K562 (cell line): ENCODE results near the gene RNF44. TPM values are rescaled to one million over a fixed set of nuclear protein-coding genes. Genes with fewer than 3 reads are reported as not detected.

Source experiments
- BRD9 ChIP-seq: fragments of 450-650 bp; IDR thresholded peaks from 2 replicates; pipeline ENCODE4 v1.6.1; 2018; ENCODE audit warnings: low read depth; ENCODE audit not compliant: partially characterized antibody
- CBX2 ChIP-seq: fragments of 200-600 bp; sonication (generic); IDR thresholded peaks from one replicate; pipeline ENCODE4 v1.6.1; 2012; ENCODE audit warnings: mild to moderate bottlenecking, low read length, inconsistent platforms; ENCODE audit not compliant: insufficient read depth, poor library complexity, severe bottlenecking
- CREBBP ChIP-seq: IDR thresholded peaks from one replicate; pipeline ENCODE4 v1.6.1; 2012; ENCODE audit warnings: low read depth, mild to moderate bottlenecking, control low read depth, inconsistent platforms, low read length
- ELF4 ChIP-seq: fragments of 450-650 bp; formaldehyde crosslinking; IDR thresholded peaks from 2 replicates; pipeline ENCODE4 v1.4.0; 2022; ENCODE audit warnings: missing genetic modification characterization
- FOXA3 ChIP-seq, 2 experiments: fragments of 450-650 bp in 1 of 2; sonication (generic) in 1 of 2; formaldehyde crosslinking; IDR thresholded peaks in 1 of 2; conservative IDR thresholded peaks in 1 of 2; 2 replicates each; pipeline versions ENCODE4 v1.4.0 to v1.8.0; 2020 to 2022; ENCODE audit warnings: mild to moderate bottlenecking in 2 of 2, missing genetic modification reagents in 1 of 2
- NFRKB ChIP-seq: fragments of 450-650 bp; IDR thresholded peaks from 2 replicates; pipeline ENCODE4 v1.6.1; 2016; ENCODE audit warnings: low read depth
- TRIM24 ChIP-seq, 2 experiments: fragments of 450-650 bp; IDR thresholded peaks; 2 replicates each; pipeline ENCODE4 v1.6.1; 2016
- polyA plus RNA-seq, 8 experiments: library from polyadenylated mRNA; depleted of rRNA in 4 of 8; stranded (reverse) in 5 of 8; unstranded in 3 of 8; fragments of >200 nt; fragmentation: Nextera tagmentation in 2 of 8; fragmentation: Illumina TruSeq in 1 of 8; extraction: Ambion mirVana in 2 of 8; extraction: Trizol in 1 of 8; gene quantifications; 2 replicates each; pipeline versions ENCODE4 v1.2.1 to v1.2.3, GENCODE V29; 2011 to 2014; ENCODE audit warnings: inconsistent platforms in 1 of 8, missing spikeins in 1 of 8
- total RNA-seq, 7 experiments: library from RNA; depleted of rRNA in 6 of 7; stranded (reverse); fragments of >200 nt in 6 of 7; fragmentation: Illumina TruSeq in 2 of 7; extraction: Trizol in 2 of 7; gene quantifications; 2 replicates each; pipeline versions ENCODE4 v1.2.1 to v1.2.3, GENCODE V29; 2011 to 2021; ENCODE audit warnings: low replicate concordance in 1 of 7
- TF ChIP-seq, protein P1 (sequence below): fragments of 450-650 bp; formaldehyde crosslinking; IDR thresholded peaks from 2 replicates; pipeline ENCODE4 v1.4.0; 2022; ENCODE audit warnings: mild to moderate bottlenecking, moderate library complexity
- TF ChIP-seq, protein P2 (sequence below): fragments of 450-650 bp; IDR thresholded peaks from 2 replicates; pipeline ENCODE4 v1.6.1; 2017; ENCODE audit warnings: antibody characterized with exemption
- TF ChIP-seq, protein P3 (sequence below): IDR thresholded peaks from 2 replicates; pipeline ENCODE4 v1.6.1; 2012; ENCODE audit warnings: low read depth, low read length, improper control_type of control experiment, borderline replicate concordance

RNF44 gene
- total and polyA plus RNA-seq, 9 of the 15 experiments (the other 6 are each of a cell fraction or from before 2014, with no cell fraction given), result 1.6 to 82.6 (median 7.4) TPM

DNA sequence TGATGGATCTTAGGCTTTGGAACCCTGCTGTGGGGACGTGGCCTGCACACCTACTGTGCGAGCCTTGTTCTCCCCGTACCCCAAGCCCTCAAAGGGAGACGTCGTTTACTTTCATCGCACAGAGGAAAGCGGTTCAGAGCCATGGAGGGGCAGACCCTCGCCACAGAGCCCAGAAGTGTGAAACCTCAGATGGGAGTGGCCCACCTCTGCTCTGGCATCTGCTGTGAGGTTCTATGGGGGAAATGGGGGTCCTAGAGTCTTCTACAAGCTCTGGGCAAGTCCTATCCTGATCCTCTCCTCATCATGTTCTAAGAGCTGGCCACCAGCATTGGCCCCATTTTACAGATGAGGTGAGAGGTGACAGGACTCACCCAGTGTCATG lies 3.7 kb upstream of the RNF44 start (continued):
- TF ChIP-seq BRD9 (no peak), NFRKB (peak; percentile 78; the same call in 1 of the 2 replicates), FOXA3 (CRISPR knock-in tag; conservative IDR thresholded peaks at IDR 0.05 in 1 of 2, IDR thresholded peaks at IDR 0.05 in 1 of 2) (no peak), TRIM24 (IDR thresholded peaks at IDR 0.05) (no peak), CBX2 (no peak), ELF4 (CRISPR knock-in tag) (no peak), CREBBP (no peak)
- TF ChIP-seq, protein P1, sequence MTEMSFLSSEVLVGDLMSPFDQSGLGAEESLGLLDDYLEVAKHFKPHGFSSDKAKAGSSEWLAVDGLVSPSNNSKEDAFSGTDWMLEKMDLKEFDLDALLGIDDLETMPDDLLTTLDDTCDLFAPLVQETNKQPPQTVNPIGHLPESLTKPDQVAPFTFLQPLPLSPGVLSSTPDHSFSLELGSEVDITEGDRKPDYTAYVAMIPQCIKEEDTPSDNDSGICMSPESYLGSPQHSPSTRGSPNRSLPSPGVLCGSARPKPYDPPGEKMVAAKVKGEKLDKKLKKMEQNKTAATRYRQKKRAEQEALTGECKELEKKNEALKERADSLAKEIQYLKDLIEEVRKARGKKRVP (CRISPR knock-in tag), result no peak
- TF ChIP-seq, protein P2, sequence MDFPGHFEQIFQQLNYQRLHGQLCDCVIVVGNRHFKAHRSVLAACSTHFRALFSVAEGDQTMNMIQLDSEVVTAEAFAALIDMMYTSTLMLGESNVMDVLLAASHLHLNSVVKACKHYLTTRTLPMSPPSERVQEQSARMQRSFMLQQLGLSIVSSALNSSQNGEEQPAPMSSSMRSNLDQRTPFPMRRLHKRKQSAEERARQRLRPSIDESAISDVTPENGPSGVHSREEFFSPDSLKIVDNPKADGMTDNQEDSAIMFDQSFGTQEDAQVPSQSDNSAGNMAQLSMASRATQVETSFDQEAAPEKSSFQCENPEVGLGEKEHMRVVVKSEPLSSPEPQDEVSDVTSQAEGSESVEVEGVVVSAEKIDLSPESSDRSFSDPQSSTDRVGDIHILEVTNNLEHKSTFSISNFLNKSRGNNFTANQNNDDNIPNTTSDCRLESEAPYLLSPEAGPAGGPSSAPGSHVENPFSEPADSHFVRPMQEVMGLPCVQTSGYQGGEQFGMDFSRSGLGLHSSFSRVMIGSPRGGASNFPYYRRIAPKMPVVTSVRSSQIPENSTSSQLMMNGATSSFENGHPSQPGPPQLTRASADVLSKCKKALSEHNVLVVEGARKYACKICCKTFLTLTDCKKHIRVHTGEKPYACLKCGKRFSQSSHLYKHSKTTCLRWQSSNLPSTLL, result no peak
- TF ChIP-seq, protein P3, sequence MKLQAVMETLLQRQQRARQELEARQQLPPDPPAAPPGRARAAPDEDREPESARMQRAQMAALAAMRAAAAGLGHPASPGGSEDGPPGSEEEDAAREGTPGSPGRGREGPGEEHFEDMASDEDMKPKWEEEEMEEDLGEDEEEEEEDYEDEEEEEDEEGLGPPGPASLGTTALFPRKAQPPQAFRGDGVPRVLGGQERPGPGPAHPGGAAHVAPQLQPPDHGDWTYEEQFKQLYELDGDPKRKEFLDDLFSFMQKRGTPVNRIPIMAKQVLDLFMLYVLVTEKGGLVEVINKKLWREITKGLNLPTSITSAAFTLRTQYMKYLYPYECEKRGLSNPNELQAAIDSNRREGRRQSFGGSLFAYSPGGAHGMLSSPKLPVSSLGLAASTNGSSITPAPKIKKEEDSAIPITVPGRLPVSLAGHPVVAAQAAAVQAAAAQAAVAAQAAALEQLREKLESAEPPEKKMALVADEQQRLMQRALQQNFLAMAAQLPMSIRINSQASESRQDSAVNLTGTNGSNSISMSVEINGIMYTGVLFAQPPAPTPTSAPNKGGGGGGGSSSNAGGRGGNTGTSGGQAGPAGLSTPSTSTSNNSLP, result no peak
